ENCODE data around the gene TSKU.

The TSKU gene

GRCh38 chr11:76797341-76798201 lies 14.4 kb downstream of the TSKU start:
- no peak for DNase-seq
- in situ Hi-C loops (cut with MboI; ENCODE audit: low pct_unique_long_range_greater_than_20kb, low sequenced_read_pairs) = no loop called here

GRCh38 chr11:76798202-76798581 lies 15.0 kb downstream of the TSKU start:
- no peak for DNase-seq

GRCh38 chr11:76798671-76799065 lies 15.5 kb downstream of the TSKU start:
- in situ Hi-C loops (cut with MboI; ENCODE audit: low pct_unique_long_range_greater_than_20kb, low sequenced_read_pairs) = no loop called here
- DNase-seq = no peak

More at GRCh38 chr11:76798202-76798581, 15.0 kb downstream of the TSKU start:
- in situ Hi-C loops (cut with MboI; ENCODE audit: low pct_unique_long_range_greater_than_20kb, low sequenced_read_pairs) = no loop called here

GRCh38 chr11:76799066-76799804 lies 16.1 kb downstream of the TSKU start:
- DNase-seq = peak; percentile 85

GRCh38 chr11:76800466-76801200 lies 17.5 kb downstream of the TSKU start:
- DNase-seq = no peak
- in situ Hi-C loops (cut with MboI; ENCODE audit: low pct_unique_long_range_greater_than_20kb, low sequenced_read_pairs) = no loop called here

More at GRCh38 chr11:76799066-76799804, 16.1 kb downstream of the TSKU start:
- in situ Hi-C loops (cut with MboI; ENCODE audit: low pct_unique_long_range_greater_than_20kb, low sequenced_read_pairs) = no loop called here

- in situ Hi-C loops (cut with MboI; ENCODE audit: low pct_unique_long_range_greater_than_20kb, low sequenced_read_pairs) = no loop called here
- no peak for DNase-seq
Observed at GRCh38 chr11:76801225-76801624, 18.1 kb downstream of the TSKU start.

- DNase-seq = no peak
- in situ Hi-C loops (cut with MboI; ENCODE audit: low pct_unique_long_range_greater_than_20kb, low sequenced_read_pairs) = no loop called here
Observed at GRCh38 chr11:76801736-76802135, 18.6 kb downstream of the TSKU start.

- in situ Hi-C loops (cut with MboI; ENCODE audit: low pct_unique_long_range_greater_than_20kb, low sequenced_read_pairs) = no loop called here
- no peak for DNase-seq
Observed at GRCh38 chr11:76802151-76802550, 19.0 kb downstream of the TSKU start.

- in situ Hi-C loops (cut with MboI; ENCODE audit: low pct_unique_long_range_greater_than_20kb, low sequenced_read_pairs) = no loop called here
- no peak for DNase-seq
Observed at GRCh38 chr11:76802621-76803020, 19.5 kb downstream of the TSKU start.

- no peak for DNase-seq
- in situ Hi-C loops (cut with MboI; ENCODE audit: low pct_unique_long_range_greater_than_20kb, low sequenced_read_pairs) = no loop called here
Observed at GRCh38 chr11:76803023-76803422, 19.9 kb downstream of the TSKU start.

GRCh38 chr11:76803811-76804600 lies 20.9 kb downstream of the TSKU start:
- in situ Hi-C loops (cut with MboI; ENCODE audit: low pct_unique_long_range_greater_than_20kb, low sequenced_read_pairs) = no loop called here

GRCh38 chr11:76805206-76805913 lies 22.2 kb downstream of the TSKU start:
- peak; percentile 47 for DNase-seq
- in situ Hi-C loops (cut with MboI; ENCODE audit: low pct_unique_long_range_greater_than_20kb, low sequenced_read_pairs) = no loop called here

More at GRCh38 chr11:76803811-76804600, 20.9 kb downstream of the TSKU start:
- no peak for DNase-seq

- in situ Hi-C loops (cut with MboI; ENCODE audit: low pct_unique_long_range_greater_than_20kb, low sequenced_read_pairs) = no loop called here
- DNase-seq = no peak
Observed at GRCh38 chr11:76806131-76806530, 23.0 kb downstream of the TSKU start.

- in situ Hi-C loops (cut with MboI; ENCODE audit: low pct_unique_long_range_greater_than_20kb, low sequenced_read_pairs) = no loop called here
- DNase-seq = no peak
Observed at GRCh38 chr11:76806608-76807205, 23.6 kb downstream of the TSKU start.

GRCh38 chr11:76807206-76807875 lies 24.2 kb downstream of the TSKU start:
- in situ Hi-C loops (cut with MboI; ENCODE audit: low pct_unique_long_range_greater_than_20kb, low sequenced_read_pairs) = no loop called here
- DNase-seq = peak; percentile 86

- in situ Hi-C loops (cut with MboI; ENCODE audit: low pct_unique_long_range_greater_than_20kb, low sequenced_read_pairs) = no loop called here
- DNase-seq = no peak
Observed at GRCh38 chr11:76808171-76808570, 25.0 kb downstream of the TSKU start.

GRCh38 chr11:76808996-76809395 lies 25.8 kb downstream of the TSKU start:
- in situ Hi-C loops (cut with MboI; ENCODE audit: low pct_unique_long_range_greater_than_20kb, low sequenced_read_pairs) = no loop called here
- DNase-seq = no peak

Data from KBM-7 (cell line).